NCI-H1930 (cell line): ENCODE results near the gene THSD4.

Source experiments
- DNase-seq, 2 experiments: peaks; one replicate each; lab custom pipeline; 2025; lab: John Stamatoyannopoulos, UW

Gene THSD4

GRCh38 chr15:71784719-71785118, 669.4 kb downstream of the THSD4 start:
- no peak for DNase-seq

- no peak for DNase-seq
Observed at GRCh38 chr15:71785996-71786395, 670.7 kb downstream of the THSD4 start.

GRCh38 chr15:71786673-71787072, 671.4 kb downstream of the THSD4 start:
- DNase-seq, result no peak

- DNase-seq, result no peak
Observed at GRCh38 chr15:71788646-71789579, 673.6 kb downstream of the THSD4 start.

GRCh38 chr15:71789616-71790015, 674.3 kb downstream of the THSD4 start:
- DNase-seq, result no peak

- DNase-seq, result no peak
Observed at GRCh38 chr15:71790081-71790480, 674.8 kb downstream of the THSD4 start.

- DNase-seq, result no peak
Observed at GRCh38 chr15:71791975-71792374, 676.7 kb downstream of the THSD4 start.

- DNase-seq, result no peak
Observed at GRCh38 chr15:71792521-71792920, 677.2 kb downstream of the THSD4 start.

GRCh38 chr15:71798641-71799040, 683.4 kb downstream of the THSD4 start:
- no peak for DNase-seq

- no peak for DNase-seq
Observed at GRCh38 chr15:71800190-71800589, 684.9 kb downstream of the THSD4 start.

- peak in 1 of 2 experiments; percentile 6 for DNase-seq
Observed at GRCh38 chr15:71800835-71801745, 685.8 kb downstream of the THSD4 start.

GRCh38 chr15:71801935-71802655, 686.8 kb downstream of the THSD4 start:
- no peak for DNase-seq

GRCh38 chr15:71802770-71803169, 687.5 kb downstream of the THSD4 start:
- DNase-seq, result no peak

- DNase-seq, result no peak
Observed at GRCh38 chr15:71804226-71804625, 689.0 kb downstream of the THSD4 start.

- no peak for DNase-seq
Observed at GRCh38 chr15:71804695-71805470, 689.6 kb downstream of the THSD4 start.

GRCh38 chr15:71806452-71806931, 691.2 kb downstream of the THSD4 start:
- DNase-seq, result no peak

- no peak for DNase-seq
Observed at GRCh38 chr15:71807125-71807629, 691.9 kb downstream of the THSD4 start.

- DNase-seq, result no peak
Observed at GRCh38 chr15:71807691-71808091, 692.4 kb downstream of the THSD4 start.

- DNase-seq, result no peak
Observed at GRCh38 chr15:71808311-71809020, 693.2 kb downstream of the THSD4 start.

GRCh38 chr15:71809346-71809745, 694.1 kb downstream of the THSD4 start:
- DNase-seq, result no peak
